Stomach (tissue), 9 donors: Measurements from ENCODE around the gene APOL4. TPM values are rescaled to one million over a fixed set of nuclear protein-coding genes. Genes with fewer than 3 reads are reported as not detected.

ENCODE experiments used
- DNase-seq, 2 donors: peaks; one replicate each; pipeline versions ENCODE4 v3.0.0 to v3.0.0-alpha.2; 2013 to 2019
- H3K27ac ChIP-seq, 5 donors: fragments of 200-600 bp in 4 of 5; sonication (generic) in 4 of 5; one replicate each; pipeline ENCODE4 v1.5.1; 2013 to 2019; ENCODE audit warnings: mild to moderate bottlenecking in 1 of 5, moderate library complexity in 1 of 5
- H3K27me3 ChIP-seq, 3 donors: fragments of 200-600 bp; sonication (generic); one replicate each; pipeline ENCODE4 v1.5.1; 2017 to 2019; ENCODE audit warnings: mixed run types in 1 of 3
- H3K36me3 ChIP-seq, 4 donors: fragments of 200-600 bp; sonication (generic); 1 replicate in 3 of 4; 2 replicates in 1 of 4; pipeline ENCODE4 v1.5.1; 2016 to 2019
- H3K4me1 ChIP-seq, 4 donors: fragments of 200-600 bp; sonication (generic); one replicate each; pipeline ENCODE4 v1.5.1; 2016 to 2019
- H3K4me3 ChIP-seq, 4 donors: fragments of 200-600 bp; sonication (generic) in 3 of 4; one replicate each; pipeline ENCODE4 v1.5.1; 2016 to 2019; ENCODE audit warnings: mild to moderate bottlenecking in 1 of 4
- H3K9me3 ChIP-seq, 4 donors: fragments of 200-600 bp; sonication (generic); one replicate each; pipeline ENCODE4 v1.5.1; 2016 to 2019
- CTCF ChIP-seq, 7 experiments: fragments of 450-650 bp in 4 of 7; fragments of 200-600 bp in 3 of 7; sonication (generic) in 3 of 7; IDR thresholded peaks; one replicate each; pipeline ENCODE4 v1.5.1; 2016 to 2019; ENCODE audit warnings: antibody characterized with exemption in 7 of 7, control low read depth in 2 of 7, mild to moderate bottlenecking in 1 of 7
- EP300 ChIP-seq: sonication (generic); formaldehyde crosslinking; IDR thresholded peaks from one replicate; pipeline ENCODE4 v1.6.1; 2017; ENCODE audit warnings: antibody characterized with exemption
- POLR2A ChIP-seq, 4 donors: fragments of 450-650 bp; IDR thresholded peaks; one replicate each; pipeline ENCODE4 v1.6.1; 2016; ENCODE audit warnings: antibody characterized with exemption in 4 of 4, control low read depth in 2 of 4, mild to moderate bottlenecking in 1 of 4, moderate library complexity in 1 of 4
- POLR2AphosphoS5 ChIP-seq, 3 donors: sonication (generic); formaldehyde crosslinking; IDR thresholded peaks; one replicate each; pipeline ENCODE4 v1.6.1; 2016; ENCODE audit warnings: antibody characterized with exemption in 3 of 3
- WGBS, 5 donors: extraction: QIAGEN DNeasy Blood & Tissue Kit in 3 of 5; methylation state at CpG; one replicate each; pipeline versions ENCODE4 v1.1.5 to v1.1.7; 2013 to 2018; 5-methylcytosine and 5-hydroxymethylcytosine counted together
- intact Hi-C: fragments of 100-400 bp; cut with DNase I; formaldehyde crosslinking; loops from one replicate; pipeline ENCODE4 v1.15.1; 2023; ENCODE audit warnings: low total_unique reads
- polyA plus RNA-seq, 3 donors: library from polyadenylated mRNA; stranded (reverse); fragments of 200-250 nt; gene quantifications; one replicate each; pipeline ENCODE4 v1.2.3, GENCODE V29; 2013
- total RNA-seq, 5 donors: library from RNA; depleted of rRNA; stranded (reverse); fragments of >200 nt; gene quantifications; one replicate each; pipeline versions ENCODE4 v1.1.0 to v1.2.3, GENCODE V29; 2014 to 2016
- donor health status: healthy with polysubstance abuse.
- donor health status: Bipolar disorder and iron deficiency.
- donor health status: healthy.

Gene APOL4
- total and polyA plus RNA-seq, 8 donors = 1.2 to 13.2 (median 8.9) TPM; not detected in 2

GRCh38 chr22:36143066-36143815, 58.4 kb downstream of the APOL4 start:
- Histone ChIP-seq H3K36me3 (peaks cover 0 to 67% (median 42%) of the 10 kb centered on the region in 4 donors), H3K27me3 (no peaks in the 10 kb centered on the region), H3K4me3 (no peak overlapping the region), H3K27ac (no peak overlapping the region), H3K4me1 (peaks cover 3 to 21% (median 11%) of the 10 kb centered on the region in 4 donors), H3K9me3 (no peaks in the 10 kb centered on the region)
- no peak for DNase-seq
- intact Hi-C loops = no loop called here
- WGBS, 5 donors = 47 to 65% (median 60%) methylated on average over 5 of the region's 5 CpGs
- TF ChIP-seq EP300 (no peak), POLR2A (IDR thresholded peaks at IDR 0.05) (no peak), POLR2AphosphoS5 (IDR thresholded peaks at IDR 0.05) (no peak), CTCF (IDR thresholded peaks at IDR 0.05) (no peak)

DNA sequence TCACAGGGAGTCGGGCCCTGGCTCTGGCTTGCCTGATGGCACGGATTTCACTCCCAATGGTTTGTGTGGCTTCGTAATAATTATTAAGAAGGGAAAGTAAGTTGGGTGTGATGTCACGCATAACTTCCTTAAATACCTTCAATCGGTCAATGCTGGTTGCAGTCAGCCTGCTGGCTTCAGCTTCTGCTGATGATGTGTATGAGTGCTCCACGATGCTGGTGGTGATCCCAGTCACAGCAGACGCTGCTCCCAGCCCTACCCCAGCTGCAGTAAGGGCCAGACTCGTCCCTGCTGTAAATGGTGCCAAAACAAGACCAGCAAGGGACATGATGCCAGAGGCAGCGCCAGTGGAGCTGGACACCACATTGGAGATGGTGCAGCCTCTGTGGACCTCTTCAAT, 60.1 kb downstream of the APOL4 start:
- Histone ChIP-seq H3K4me1 (peaks cover 3 to 12% (median 6%) of the 10 kb centered on the region in 4 donors), H3K27me3 (no peaks in the 10 kb centered on the region), H3K36me3 (peaks cover 0 to 52% (median 37%) of the 10 kb centered on the region in 4 donors), H3K9me3 (no peaks in the 10 kb centered on the region), H3K4me3 (no peak overlapping the region), H3K27ac (no peak overlapping the region)
- DNase-seq = no peak
- intact Hi-C loops = no loop called here
- 82 to 89% (median 84%) methylated on average over 9 of the region's 9 CpGs for WGBS, 5 donors
- TF ChIP-seq EP300 = no peak

Other genes starting within 250 kb of the APOL4 start
- 100 to 1,000 TPM in 1 of 5 donors, 10 to 100 TPM in 4; 41.4 to 176 (median 64.9) TPM for gene RBFOX2, start 173.0 kb downstream of the APOL4 start, total RNA-seq
- 10 to 100 TPM; 14.9 to 26.6 (median 21.5) TPM for gene RBFOX2, start 173.0 kb downstream of the APOL4 start, polyA plus RNA-seq
- 10 to 100 TPM in 3 of 5 donors, 1 to 10 TPM in 1, not detected in 1; 2.9 to 29.9 (median 17.5) TPM for gene APOL3, start 41.1 kb downstream of the APOL4 start, total RNA-seq
- 10 to 100 TPM; 12.1 to 20.1 (median 13.9) TPM for gene APOL3, start 41.1 kb downstream of the APOL4 start, polyA plus RNA-seq
- gene APOL2, start 37.7 kb upstream of the APOL4 start, total RNA-seq = 100 to 1,000 TPM in 1 of 5 donors, 10 to 100 TPM in 4; 11.6 to 101 (median 44.9) TPM
- gene APOL2, start 37.7 kb upstream of the APOL4 start, polyA plus RNA-seq = 10 to 100 TPM; 18.8 to 36.9 (median 20.7) TPM
- 10 to 100 TPM in 4 of 5 donors, 1 to 10 TPM in 1; 5.2 to 87.5 (median 38.2) TPM for gene APOL1, start 51.3 kb upstream of the APOL4 start, total RNA-seq
- 10 to 100 TPM in 2 of 3 donors, 1 to 10 TPM in 1; 7.3 to 58.1 (median 38.9) TPM for gene APOL1, start 51.3 kb upstream of the APOL4 start, polyA plus RNA-seq
- 100 to 1,000 TPM; 155 to 620 (median 272) TPM for gene MYH9, start 186.2 kb upstream of the APOL4 start, total RNA-seq
- 10 to 100 TPM; 46.7 to 79.3 (median 54.3) TPM for gene MYH9, start 186.2 kb upstream of the APOL4 start, polyA plus RNA-seq